ENCODE data around the gene P2RX1. TPM values are rescaled to one million over a fixed set of nuclear protein-coding genes. Genes with fewer than 3 reads are reported as not detected.

The P2RX1 gene
- total RNA-seq, 1 donor from 2014 or later, result not detected

- Mint-ChIP-seq H3K27me3 (ENCODE audit: unreplicated experiment) (peaks cover 9% of the 10 kb centered on the region), H3K4me3 (ENCODE audit: unreplicated experiment) (no peak overlapping the region), H3K27ac (ENCODE audit: unreplicated experiment) (no peak overlapping the region), H3K9me3 (ENCODE audit: unreplicated experiment) (no peaks in the 10 kb centered on the region), H3K36me3 (ENCODE audit: unreplicated experiment) (no peaks in the 10 kb centered on the region), H3K4me1 (ENCODE audit: unreplicated experiment) (peaks cover 13% of the 10 kb centered on the region)
- TF ChIP-seq CTCF (IDR thresholded peaks at IDR 0.05), result no peak
- DNase-seq (ENCODE audit: extremely low spot score, unreplicated experiment), result no peak
These were observed 11.5 kb upstream of the P2RX1 start for GRCh38 chr17:3927628-3928340.

GRCh38 chr17:3926860-3927627 lies 10.8 kb upstream of the P2RX1 start:
- no peak for DNase-seq (ENCODE audit: extremely low spot score, unreplicated experiment)
- no peak overlapping the region for H3K4me3 Mint-ChIP-seq (ENCODE audit: unreplicated experiment)
- no peaks in the 10 kb centered on the region for H3K36me3 Mint-ChIP-seq (ENCODE audit: unreplicated experiment)
- peaks cover 9% of the 10 kb centered on the region for H3K27me3 Mint-ChIP-seq (ENCODE audit: unreplicated experiment)
- TF ChIP-seq CTCF (IDR thresholded peaks at IDR 0.05), result no peak
- no peaks in the 10 kb centered on the region for H3K9me3 Mint-ChIP-seq (ENCODE audit: unreplicated experiment)
- H3K4me1 Mint-ChIP-seq (ENCODE audit: unreplicated experiment), result peaks cover 13% of the 10 kb centered on the region
- no peak overlapping the region for H3K27ac Mint-ChIP-seq (ENCODE audit: unreplicated experiment)

GRCh38 chr17:3925684-3926485 lies 9.6 kb upstream of the P2RX1 start:
- TF ChIP-seq CTCF (IDR thresholded peaks at IDR 0.05), result no peak
- Mint-ChIP-seq H3K36me3 (ENCODE audit: unreplicated experiment) (no peaks in the 10 kb centered on the region), H3K27me3 (ENCODE audit: unreplicated experiment) (peaks cover 9% of the 10 kb centered on the region), H3K9me3 (ENCODE audit: unreplicated experiment) (no peaks in the 10 kb centered on the region), H3K4me3 (ENCODE audit: unreplicated experiment) (no peak overlapping the region), H3K27ac (ENCODE audit: unreplicated experiment) (no peak overlapping the region), H3K4me1 (ENCODE audit: unreplicated experiment) (peaks cover 13% of the 10 kb centered on the region)
- DNase-seq (ENCODE audit: extremely low spot score, unreplicated experiment), result no peak

- H3K27ac Mint-ChIP-seq (ENCODE audit: unreplicated experiment), result no peak overlapping the region
- peaks cover 9% of the 10 kb centered on the region for H3K27me3 Mint-ChIP-seq (ENCODE audit: unreplicated experiment)
- no peak overlapping the region for H3K4me3 Mint-ChIP-seq (ENCODE audit: unreplicated experiment)
- peaks cover 13% of the 10 kb centered on the region for H3K4me1 Mint-ChIP-seq (ENCODE audit: unreplicated experiment)
- no peak for DNase-seq (ENCODE audit: extremely low spot score, unreplicated experiment)
- no peaks in the 10 kb centered on the region for H3K36me3 Mint-ChIP-seq (ENCODE audit: unreplicated experiment)
- no peak for TF ChIP-seq CTCF (IDR thresholded peaks at IDR 0.05)
- no peaks in the 10 kb centered on the region for H3K9me3 Mint-ChIP-seq (ENCODE audit: unreplicated experiment)
These were observed 8.5 kb upstream of the P2RX1 start for GRCh38 chr17:3924512-3925350.

Data from osteocyte (in vitro differentiated cells).